PC-9 (cell line): ENCODE measurements around the gene KPNA6. TPM values are rescaled to one million over a fixed set of nuclear protein-coding genes. Genes with fewer than 3 reads are reported as not detected.

Experiments used
- BruUV-seq: library from RNA; stranded (reverse); fragments of 400-500 nt; replicated peaks from 2 replicates; lab custom pipeline; 2021; lab: Mats Ljungman, UMichigan
- CTCF ChIA-PET: fragments of 300-600 bp; sonication (Branson Sonifier 250); formaldehyde crosslinking; loops from one replicate; lab custom pipeline; 2022; ENCODE audit warnings: antibody characterized with exemption; lab: Charles Lee
- POLR2A ChIA-PET: fragments of 300-600 bp; sonication (Branson Sonifier 250); formaldehyde crosslinking; loops from one replicate; lab custom pipeline; 2022; ENCODE audit warnings: antibody characterized with exemption; ENCODE audit not compliant: unreplicated experiment; lab: Charles Lee
- DNase-seq, 2 experiments: peaks; one replicate each; pipeline versions ENCODE4 v3.0.0 to v3.0.0-alpha.2; 2015 to 2022; ENCODE audit warnings: mixed read lengths in 1 of 2
- H2AFZ ChIP-seq: fragments of 200-600 bp; sonication (generic); 2 replicates; pipeline ENCODE4 v1.8.1; 2017; ENCODE audit warnings: antibody characterized with exemption
- H3F3A ChIP-seq: fragments of 200-600 bp; sonication (generic); 2 replicates; pipeline ENCODE4 v1.8.1; 2017; ENCODE audit warnings: antibody characterized with exemption, mild to moderate bottlenecking, low read depth; ENCODE audit not compliant: insufficient read depth
- H3K27ac ChIP-seq: fragments of 200-600 bp; sonication (generic); 2 replicates; pipeline ENCODE4 v1.6.1; 2016; ENCODE audit warnings: mixed run types
- H3K27me3 ChIP-seq: fragments of 200-600 bp; sonication (generic); 2 replicates; pipeline ENCODE4 v1.6.1; 2016; ENCODE audit warnings: low read depth, mixed run types; ENCODE audit not compliant: insufficient read depth
- H3K36me3 ChIP-seq: fragments of 200-600 bp; sonication (generic); 2 replicates; pipeline ENCODE4 v1.6.1; 2016; ENCODE audit warnings: low read depth, mixed run types
- H3K4me1 ChIP-seq: fragments of 200-600 bp; sonication (generic); replicated peaks from 2 replicates; pipeline ENCODE4 v1.6.1; 2016; ENCODE audit warnings: mixed run types; ENCODE audit not compliant: insufficient read depth
- H3K4me2 ChIP-seq: fragments of 200-600 bp; sonication (generic); 2 replicates; pipeline ENCODE4 v1.6.1; 2017; ENCODE audit warnings: mixed run types
- H3K4me3 ChIP-seq: fragments of 200-600 bp; sonication (generic); 2 replicates; pipeline ENCODE4 v1.6.1; 2016; ENCODE audit warnings: mixed run types
- H3K79me2 ChIP-seq: fragments of 200-600 bp; sonication (generic); 2 replicates; pipeline ENCODE4 v1.6.1; 2017; ENCODE audit warnings: low read depth, mixed run types
- H3K9me2 ChIP-seq: fragments of 200-600 bp; sonication (generic); 2 replicates; pipeline ENCODE4 v1.8.1; 2017; ENCODE audit warnings: mild to moderate bottlenecking; ENCODE audit not compliant: insufficient read depth
- H3K9me3 ChIP-seq: fragments of 200-600 bp; sonication (generic); 2 replicates; pipeline ENCODE4 v1.8.1; 2016; ENCODE audit warnings: low read depth; ENCODE audit not compliant: insufficient read depth
- H4K20me1 ChIP-seq: fragments of 200-600 bp; sonication (generic); 2 replicates; pipeline ENCODE4 v1.8.1; 2017; ENCODE audit not compliant: insufficient read depth
- EZH2 ChIP-seq: fragments of 200-600 bp; sonication (generic); IDR thresholded peaks from 2 replicates; pipeline ENCODE4 v1.8.0; 2017; ENCODE audit warnings: antibody characterized with exemption, low read depth
- intact Hi-C: fragments of 100-400 bp; cut with micrococcal nuclease; formaldehyde crosslinking; loops from one replicate; pipeline ENCODE4 v1.10.0; 2022; ENCODE audit not compliant: unreplicated experiment
- total RNA-seq: library from RNA; stranded (reverse); gene quantifications from 2 replicates; pipeline ENCODE4 v1.2.3, GENCODE V29; 2021
- TF ChIP-seq, protein P1 (sequence below): fragments of 200-600 bp; sonication (generic); conservative IDR thresholded peaks from 2 replicates; pipeline ENCODE4 v1.6.1; 2017; ENCODE audit warnings: mixed run types, antibody characterized with exemption, mild to moderate bottlenecking, moderate library complexity

KPNA6 gene
- total RNA-seq, 1 experiment from 2014 or later, result 89.9 TPM

DNA sequence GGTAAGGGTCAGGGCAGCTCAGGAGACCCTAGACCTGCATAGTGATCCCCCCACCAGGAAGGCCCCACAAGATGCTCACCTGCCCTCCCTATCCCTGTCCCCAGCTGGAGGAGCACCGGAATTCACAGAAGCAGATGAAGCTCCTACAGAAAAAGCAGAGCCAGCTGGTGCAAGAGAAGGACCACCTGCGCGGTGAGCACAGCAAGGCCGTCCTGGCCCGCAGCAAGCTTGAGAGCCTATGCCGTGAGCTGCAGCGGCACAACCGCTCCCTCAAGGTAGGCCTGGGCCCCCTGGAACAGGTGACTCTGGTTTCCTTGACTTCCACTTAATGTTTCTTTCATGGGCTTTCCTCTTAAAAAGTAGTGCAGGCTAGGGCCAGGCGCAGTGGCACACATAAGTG is 80.0 kb downstream of the KPNA6 start:
- peaks cover 37% of the 10 kb centered on the region for H3K79me2 ChIP-seq
- no peak for TF ChIP-seq EZH2
- TF ChIP-seq, protein P1, sequence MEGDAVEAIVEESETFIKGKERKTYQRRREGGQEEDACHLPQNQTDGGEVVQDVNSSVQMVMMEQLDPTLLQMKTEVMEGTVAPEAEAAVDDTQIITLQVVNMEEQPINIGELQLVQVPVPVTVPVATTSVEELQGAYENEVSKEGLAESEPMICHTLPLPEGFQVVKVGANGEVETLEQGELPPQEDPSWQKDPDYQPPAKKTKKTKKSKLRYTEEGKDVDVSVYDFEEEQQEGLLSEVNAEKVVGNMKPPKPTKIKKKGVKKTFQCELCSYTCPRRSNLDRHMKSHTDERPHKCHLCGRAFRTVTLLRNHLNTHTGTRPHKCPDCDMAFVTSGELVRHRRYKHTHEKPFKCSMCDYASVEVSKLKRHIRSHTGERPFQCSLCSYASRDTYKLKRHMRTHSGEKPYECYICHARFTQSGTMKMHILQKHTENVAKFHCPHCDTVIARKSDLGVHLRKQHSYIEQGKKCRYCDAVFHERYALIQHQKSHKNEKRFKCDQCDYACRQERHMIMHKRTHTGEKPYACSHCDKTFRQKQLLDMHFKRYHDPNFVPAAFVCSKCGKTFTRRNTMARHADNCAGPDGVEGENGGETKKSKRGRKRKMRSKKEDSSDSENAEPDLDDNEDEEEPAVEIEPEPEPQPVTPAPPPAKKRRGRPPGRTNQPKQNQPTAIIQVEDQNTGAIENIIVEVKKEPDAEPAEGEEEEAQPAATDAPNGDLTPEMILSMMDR, result no peak
- no peaks in the 10 kb centered on the region; the same call in 1 of the 2 replicates for H3F3A ChIP-seq
- no peak for DNase-seq
- no peak overlapping the region for H3K4me2 ChIP-seq
- H4K20me1 ChIP-seq, result peaks cover 20% of the 10 kb centered on the region
- ChIA-PET CTCF (no interaction called here), POLR2A (no interaction called here)
- no peaks in the 10 kb centered on the region for H3K4me1 ChIP-seq
- H2AFZ ChIP-seq, result no peak overlapping the region
- no peak overlapping the region for H3K27ac ChIP-seq
- H3K27me3 ChIP-seq, result no peaks in the 10 kb centered on the region
- peaks cover 79% of the 10 kb centered on the region for H3K36me3 ChIP-seq
- intact Hi-C loops, result no loop called here
- no peaks in the 10 kb centered on the region for H3K9me2 ChIP-seq
- H3K9me3 ChIP-seq, result no peaks in the 10 kb centered on the region
- BruUV-seq, result no TSS peak
- H3K4me3 ChIP-seq, result no peak overlapping the region

DNA sequence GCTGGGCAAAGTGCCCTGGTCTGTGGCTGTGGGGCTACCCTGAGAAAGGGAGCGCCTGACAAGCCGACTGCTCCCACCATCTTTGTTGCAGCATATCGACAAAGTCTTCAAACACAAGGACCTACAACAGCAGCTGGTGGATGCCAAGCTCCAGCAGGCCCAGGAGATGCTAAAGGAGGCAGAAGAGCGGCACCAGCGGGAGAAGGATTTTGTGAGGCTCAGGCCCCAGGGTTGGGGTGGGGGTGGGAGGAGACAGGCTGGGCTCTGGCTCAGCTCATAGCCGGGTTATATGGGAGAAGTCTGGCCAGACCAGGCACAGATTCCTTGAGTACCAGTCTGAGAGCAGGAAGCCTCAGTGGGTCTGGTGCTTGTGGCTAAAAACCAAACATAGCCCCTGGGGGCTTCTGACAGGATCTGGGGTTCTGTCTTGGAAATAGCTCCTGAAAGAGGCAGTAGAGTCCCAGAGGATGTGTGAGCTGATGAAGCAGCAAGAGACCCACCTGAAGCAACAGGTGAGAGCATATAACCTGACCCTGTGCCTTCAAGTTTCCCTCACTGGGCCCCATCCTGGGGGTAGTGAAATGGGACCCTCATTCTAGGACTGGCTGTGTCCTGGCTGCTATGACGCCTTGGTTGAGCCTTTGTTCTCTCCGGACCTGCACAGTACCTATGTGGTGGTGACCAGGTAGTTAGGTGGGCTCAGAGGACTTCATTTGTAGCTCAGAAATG is 84.5 kb downstream of the KPNA6 start:
- Histone ChIP-seq H3K9me2 (no peaks in the 10 kb centered on the region), H3K4me1 (no peaks in the 10 kb centered on the region), H4K20me1 (peaks cover 7% of the 10 kb centered on the region), H3K4me2 (no peak overlapping the region), H3F3A (peaks cover 20% of the 10 kb centered on the region; the same call in 1 of the 2 replicates), H2AFZ (no peak overlapping the region), H3K27ac (no peak overlapping the region), H3K36me3 (peaks cover 58% of the 10 kb centered on the region), H3K27me3 (no peaks in the 10 kb centered on the region), H3K79me2 (0 out of 2 replicates have a peak, but pooled peaks cover 2% of the 10 kb centered on the region), H3K9me3 (no peaks in the 10 kb centered on the region), H3K4me3 (no peak overlapping the region)
- no TSS peak for BruUV-seq
- DNase-seq, result no peak
- CTCF ChIA-PET, result no interaction called here
- no peak for TF ChIP-seq EZH2
- TF ChIP-seq, protein P1, result no peak
- POLR2A ChIA-PET, result no interaction called here
- intact Hi-C loops, result no loop called here

DNA sequence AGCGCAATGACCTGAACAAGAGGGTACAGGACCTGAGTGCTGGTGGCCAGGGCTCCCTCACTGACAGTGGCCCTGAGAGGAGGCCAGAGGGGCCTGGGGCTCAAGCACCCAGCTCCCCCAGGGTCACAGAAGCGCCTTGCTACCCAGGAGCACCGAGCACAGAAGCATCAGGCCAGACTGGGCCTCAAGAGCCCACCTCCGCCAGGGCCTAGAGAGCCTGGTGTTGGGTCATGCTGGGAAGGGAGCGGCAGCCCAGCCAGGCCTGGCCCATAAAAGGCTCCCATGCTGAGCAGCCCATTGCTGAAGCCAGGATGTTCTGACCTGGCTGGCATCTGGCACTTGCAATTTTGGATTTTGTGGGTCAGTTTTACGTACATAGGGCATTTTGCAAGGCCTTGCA is 87.1 kb downstream of the KPNA6 start:
- Histone ChIP-seq H3K9me2 (no peaks in the 10 kb centered on the region), H3K4me1 (no peaks in the 10 kb centered on the region), H3K27me3 (no peaks in the 10 kb centered on the region), H3F3A (peaks cover 44% of the 10 kb centered on the region; the same call in 1 of the 2 replicates), H2AFZ (no peak overlapping the region), H3K27ac (no peak overlapping the region), H4K20me1 (peaks cover 7% of the 10 kb centered on the region), H3K79me2 (no peaks in the 10 kb centered on the region), H3K4me3 (no peak overlapping the region), H3K36me3 (peaks cover 40% of the 10 kb centered on the region), H3K4me2 (no peak overlapping the region), H3K9me3 (no peaks in the 10 kb centered on the region)
- intact Hi-C loops, result no loop called here
- ChIA-PET POLR2A (no interaction called here), CTCF (no interaction called here)
- DNase-seq, result peak in 1 of 2 experiments; percentile 16
- TF ChIP-seq, protein P1, result no peak
- TF ChIP-seq EZH2, result no peak
- BruUV-seq, result no TSS peak
